Eye (tissue), 1 donor: ENCODE data around the gene RHEBL1.
A peak's percentile ranks its signal among the peaks of the same experiment; 100 is the strongest.

Experiments used
- DNase-seq: peaks from one replicate; pipeline ENCODE4 v3.0.0-alpha.2; 2015

Gene RHEBL1

GRCh38 chr12:49054096-49054495, 15.7 kb downstream of the RHEBL1 start:
- no peak for DNase-seq

- no peak for DNase-seq
These were observed 17.1 kb downstream of the RHEBL1 start for GRCh38 chr12:49052451-49053208.

- no peak for DNase-seq
These were observed 17.9 kb downstream of the RHEBL1 start for GRCh38 chr12:49051777-49052438.

GRCh38 chr12:49051373-49051764, 18.4 kb downstream of the RHEBL1 start:
- DNase-seq: no peak

- no peak for DNase-seq
These were observed 19.0 kb downstream of the RHEBL1 start for GRCh38 chr12:49050507-49051372.

- DNase-seq: no peak
These were observed 20.1 kb downstream of the RHEBL1 start for GRCh38 chr12:49049566-49050224.

GRCh38 chr12:49048953-49049352, 20.8 kb downstream of the RHEBL1 start:
- no peak for DNase-seq

- DNase-seq: no peak
These were observed 23.5 kb downstream of the RHEBL1 start for GRCh38 chr12:49046129-49046895.

GRCh38 chr12:49044660-49045059, 25.1 kb downstream of the RHEBL1 start:
- DNase-seq: no peak

- peak; percentile 37 for DNase-seq
These were observed 25.9 kb downstream of the RHEBL1 start for GRCh38 chr12:49043856-49044258.

- DNase-seq: no peak
These were observed 26.5 kb downstream of the RHEBL1 start for GRCh38 chr12:49043241-49043640.

GRCh38 chr12:49041881-49042484, 27.8 kb downstream of the RHEBL1 start:
- no peak for DNase-seq

- DNase-seq: no peak
These were observed 28.5 kb downstream of the RHEBL1 start for GRCh38 chr12:49041036-49041880.

GRCh38 chr12:49040364-49040855, 29.4 kb downstream of the RHEBL1 start:
- DNase-seq: no peak

GRCh38 chr12:49039421-49040363, 30.1 kb downstream of the RHEBL1 start:
- no peak for DNase-seq

GRCh38 chr12:49038291-49038955, 31.4 kb downstream of the RHEBL1 start:
- no peak for DNase-seq

- DNase-seq: no peak
These were observed 31.9 kb downstream of the RHEBL1 start for GRCh38 chr12:49037947-49038237.

- no peak for DNase-seq
These were observed 32.5 kb downstream of the RHEBL1 start for GRCh38 chr12:49037111-49037946.
